ENCODE measurements around the gene ALCAM. TPM values are rescaled to one million over a fixed set of nuclear protein-coding genes. Genes with fewer than 3 reads are reported as not detected.

Gene ALCAM
- total RNA-seq, 3 donors from 2014 or later, result 12.6 to 23.7 (median 14.8) TPM

- no peaks in the 10 kb centered on the region for H3K9me3 ChIP-seq
- no peak overlapping the region for H3K4me3 ChIP-seq
- H3K4me1 ChIP-seq (ENCODE audit: low read depth), result no peaks in the 10 kb centered on the region
- ATAC-seq, result no peak
- TF ChIP-seq, protein P1, sequence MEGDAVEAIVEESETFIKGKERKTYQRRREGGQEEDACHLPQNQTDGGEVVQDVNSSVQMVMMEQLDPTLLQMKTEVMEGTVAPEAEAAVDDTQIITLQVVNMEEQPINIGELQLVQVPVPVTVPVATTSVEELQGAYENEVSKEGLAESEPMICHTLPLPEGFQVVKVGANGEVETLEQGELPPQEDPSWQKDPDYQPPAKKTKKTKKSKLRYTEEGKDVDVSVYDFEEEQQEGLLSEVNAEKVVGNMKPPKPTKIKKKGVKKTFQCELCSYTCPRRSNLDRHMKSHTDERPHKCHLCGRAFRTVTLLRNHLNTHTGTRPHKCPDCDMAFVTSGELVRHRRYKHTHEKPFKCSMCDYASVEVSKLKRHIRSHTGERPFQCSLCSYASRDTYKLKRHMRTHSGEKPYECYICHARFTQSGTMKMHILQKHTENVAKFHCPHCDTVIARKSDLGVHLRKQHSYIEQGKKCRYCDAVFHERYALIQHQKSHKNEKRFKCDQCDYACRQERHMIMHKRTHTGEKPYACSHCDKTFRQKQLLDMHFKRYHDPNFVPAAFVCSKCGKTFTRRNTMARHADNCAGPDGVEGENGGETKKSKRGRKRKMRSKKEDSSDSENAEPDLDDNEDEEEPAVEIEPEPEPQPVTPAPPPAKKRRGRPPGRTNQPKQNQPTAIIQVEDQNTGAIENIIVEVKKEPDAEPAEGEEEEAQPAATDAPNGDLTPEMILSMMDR (IDR thresholded peaks at IDR 0.05), result no peak
- no peaks in the 10 kb centered on the region for H3K36me3 ChIP-seq (ENCODE audit: low read depth)
- no peak for DNase-seq
- intact Hi-C loops (cut with DNase I, micrococcal nuclease), result no loop called here
These were observed 82.7 kb downstream of the ALCAM start for GRCh38 chr3:105449414-105449813.

DNA sequence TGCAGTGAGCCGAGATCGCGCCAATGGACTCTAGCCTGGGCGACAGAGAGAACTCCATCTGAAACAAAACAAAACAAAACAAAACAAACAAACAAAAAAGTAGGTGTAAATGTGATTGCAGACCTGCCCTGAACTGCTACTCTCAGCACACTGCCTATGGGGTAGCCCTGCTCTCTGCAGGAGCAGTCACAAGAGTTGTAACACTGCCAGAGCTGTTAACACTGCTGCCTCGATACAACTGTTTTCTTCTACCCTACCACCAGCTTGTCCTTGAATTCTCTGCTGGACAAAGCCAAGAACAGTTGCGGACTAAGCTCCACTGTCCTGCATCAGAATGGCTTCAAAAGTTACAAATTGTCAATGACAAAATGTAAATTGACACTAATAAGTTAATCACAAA, 89.3 kb downstream of the ALCAM start:
- no peaks in the 10 kb centered on the region for H3K9me3 ChIP-seq
- H3K4me1 ChIP-seq (ENCODE audit: low read depth), result no peaks in the 10 kb centered on the region
- TF ChIP-seq, protein P1 (IDR thresholded peaks at IDR 0.05), result no peak
- no peaks in the 10 kb centered on the region for H3K36me3 ChIP-seq (ENCODE audit: low read depth)
- ATAC-seq (no peak), DNase-seq (no peak)
- H3K4me3 ChIP-seq, result no peak overlapping the region
- intact Hi-C loops (cut with DNase I, micrococcal nuclease), result no loop called here

DNA sequence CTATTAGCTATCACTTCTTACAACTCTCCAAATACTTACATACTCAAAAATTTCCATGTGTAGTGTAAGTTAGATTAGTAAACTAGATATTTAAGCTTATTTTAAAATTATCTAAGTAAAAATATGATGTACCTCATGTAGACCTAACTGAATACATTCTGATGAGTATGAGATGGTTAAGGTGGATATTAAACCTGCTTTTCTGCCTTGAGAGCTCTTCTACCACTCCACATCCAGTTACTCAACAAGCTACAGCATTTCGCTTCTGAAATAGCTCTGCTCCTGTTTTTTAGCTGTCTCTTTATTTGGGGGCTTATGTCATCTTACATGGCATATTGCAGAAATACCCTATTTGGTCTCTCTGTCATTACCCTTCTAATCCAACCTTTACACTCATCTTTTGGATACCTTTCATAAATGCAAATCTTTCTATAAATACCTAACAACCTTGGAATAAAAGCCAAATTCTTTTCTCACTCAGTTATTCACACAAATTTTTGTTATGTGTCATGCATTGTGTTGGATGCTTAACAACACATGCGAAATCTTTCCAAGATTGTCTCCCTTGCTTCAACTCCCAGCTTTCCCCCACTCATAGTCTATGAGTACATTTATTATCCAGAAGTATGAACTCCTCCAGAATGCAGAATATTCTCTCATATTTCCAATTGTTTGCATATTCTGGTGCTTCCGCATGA, 92.0 kb downstream of the ALCAM start:
- intact Hi-C loops (cut with DNase I, micrococcal nuclease), result no loop called here
- TF ChIP-seq, protein P1 (IDR thresholded peaks at IDR 0.05), result no peak
- Histone ChIP-seq H3K4me1 (ENCODE audit: low read depth) (no peaks in the 10 kb centered on the region), H3K36me3 (ENCODE audit: low read depth) (no peaks in the 10 kb centered on the region), H3K9me3 (no peaks in the 10 kb centered on the region), H3K4me3 (no peak overlapping the region)
- DNase-seq (no peak), ATAC-seq (no peak)

DNA sequence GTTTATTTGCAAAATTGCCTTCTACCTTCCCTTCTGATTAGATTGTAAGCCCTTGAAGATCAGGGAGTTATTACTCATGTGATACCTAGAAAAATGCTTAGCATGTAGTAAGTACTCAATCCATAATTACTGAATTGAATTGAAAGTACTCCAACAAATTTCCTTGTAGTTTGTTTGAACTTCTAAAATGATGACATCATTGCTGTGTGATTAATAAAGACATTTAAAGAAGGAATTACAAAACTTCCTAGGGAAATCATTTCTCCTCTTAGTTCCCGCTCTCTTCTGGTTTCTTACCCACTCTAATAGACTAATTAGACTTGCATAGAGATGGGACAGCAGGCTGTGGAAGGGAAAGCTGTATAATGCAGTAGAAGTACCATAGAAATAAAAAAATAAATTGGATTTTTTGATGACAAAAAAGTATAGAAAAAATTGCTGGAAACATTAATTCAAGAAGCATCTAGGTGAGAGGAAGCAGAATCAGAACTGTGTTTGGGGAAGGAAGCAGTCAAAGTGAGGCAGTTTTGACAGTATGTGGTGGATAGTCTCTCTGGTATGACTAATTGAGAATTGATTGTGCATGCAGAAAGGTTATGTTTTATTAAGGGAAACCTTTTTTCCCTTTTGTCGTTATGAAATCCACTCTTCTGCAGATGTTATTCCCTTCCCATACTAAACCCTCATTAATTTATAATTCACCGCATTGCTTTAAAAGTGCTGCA, 93.0 kb downstream of the ALCAM start:
- no peak for ATAC-seq
- no peak for DNase-seq
- TF ChIP-seq, protein P1 (IDR thresholded peaks at IDR 0.05), result no peak
- Histone ChIP-seq H3K9me3 (no peaks in the 10 kb centered on the region), H3K36me3 (ENCODE audit: low read depth) (no peaks in the 10 kb centered on the region), H3K4me1 (ENCODE audit: low read depth) (no peaks in the 10 kb centered on the region), H3K4me3 (no peak overlapping the region)
- intact Hi-C loops (cut with DNase I, micrococcal nuclease), result no loop called here

GRCh38 chr3:105463620-105464019, 96.9 kb downstream of the ALCAM start:
- Histone ChIP-seq H3K36me3 (ENCODE audit: low read depth) (no peaks in the 10 kb centered on the region), H3K4me3 (no peak overlapping the region), H3K9me3 (no peaks in the 10 kb centered on the region), H3K4me1 (ENCODE audit: low read depth) (no peaks in the 10 kb centered on the region)
- ATAC-seq (no peak), DNase-seq (no peak)
- intact Hi-C loops (cut with DNase I, micrococcal nuclease), result no loop called here
- TF ChIP-seq, protein P1 (IDR thresholded peaks at IDR 0.05), result no peak
